ENCODE data around the gene TBC1D4. TPM values are rescaled to one million over a fixed set of nuclear protein-coding genes. Genes with fewer than 3 reads are reported as not detected.

Gene TBC1D4
- polyA plus RNA-seq, 1 donor from 2014 or later = 3.9 TPM

DNA sequence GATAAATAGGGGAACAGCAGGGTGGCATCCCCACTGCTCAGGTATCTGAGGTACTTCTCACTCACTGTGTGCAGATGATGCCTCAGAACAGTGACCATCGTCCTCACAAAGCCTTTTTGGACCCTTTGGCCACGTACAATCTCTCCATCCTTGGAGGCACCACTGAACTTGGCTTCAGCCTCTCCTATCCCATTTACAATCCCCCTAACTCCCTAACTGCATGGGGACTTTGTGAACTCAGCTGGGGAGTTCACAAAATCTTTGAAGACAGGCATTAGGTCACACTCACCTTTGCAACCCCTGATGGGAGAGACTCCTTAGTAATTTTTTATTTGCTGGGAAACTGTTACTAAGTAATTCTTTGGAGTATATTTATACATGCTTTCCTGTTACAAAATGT lies 60.8 kb downstream of the TBC1D4 start:
- Histone ChIP-seq H3F3A (ENCODE audit: insufficient read depth, low read length, poor library complexity, severe bottlenecking) (no peaks in the 10 kb centered on the region), H3K4me3 (ENCODE audit: low read length) (no peak overlapping the region), H3K27ac (ENCODE audit: low read length) (no peak overlapping the region), H3K36me3 (ENCODE audit: insufficient read depth, low read length) (no peaks in the 10 kb centered on the region), H3K27me3 (ENCODE audit: insufficient read depth, low read depth, low read length) (no peaks in the 10 kb centered on the region), H3K9ac (ENCODE audit: low read length) (no peak overlapping the region), H2AFZ (ENCODE audit: low read depth, low read length) (no peak overlapping the region), H4K20me1 (ENCODE audit: insufficient read depth) (no peaks in the 10 kb centered on the region), H3K4me2 (ENCODE audit: low read length) (no peak overlapping the region), H3K9me2 (ENCODE audit: insufficient read depth, low read length) (no peaks in the 10 kb centered on the region), H3K79me2 (replicated peaks; ENCODE audit: insufficient read depth, low read length) (no peaks in the 10 kb centered on the region), H3K9me3 (ENCODE audit: low read length) (no peaks in the 10 kb centered on the region)
- TF ChIP-seq RAD21 (conservative IDR thresholded peaks at IDR 0.05) (no peak), SMC3 (conservative IDR thresholded peaks at IDR 0.05; ENCODE audit: poor library complexity) (no peak), TAF1 (IDR thresholded peaks at IDR 0.05; ENCODE audit: low read depth) (no peak), MXI1 (conservative IDR thresholded peaks at IDR 0.05; ENCODE audit: poor library complexity, severe bottlenecking) (no peak), POLR2AphosphoS5 (IDR thresholded peaks at IDR 0.05) (no peak), EZH2 (IDR thresholded peaks at IDR 0.05; ENCODE audit: borderline replicate concordance, insufficient read depth, low read length, poor library complexity, severe bottlenecking) (no peak), EP300 (conservative IDR thresholded peaks at IDR 0.05; ENCODE audit: poor library complexity, severe bottlenecking) (no peak)
- TF ChIP-seq, protein P1, sequence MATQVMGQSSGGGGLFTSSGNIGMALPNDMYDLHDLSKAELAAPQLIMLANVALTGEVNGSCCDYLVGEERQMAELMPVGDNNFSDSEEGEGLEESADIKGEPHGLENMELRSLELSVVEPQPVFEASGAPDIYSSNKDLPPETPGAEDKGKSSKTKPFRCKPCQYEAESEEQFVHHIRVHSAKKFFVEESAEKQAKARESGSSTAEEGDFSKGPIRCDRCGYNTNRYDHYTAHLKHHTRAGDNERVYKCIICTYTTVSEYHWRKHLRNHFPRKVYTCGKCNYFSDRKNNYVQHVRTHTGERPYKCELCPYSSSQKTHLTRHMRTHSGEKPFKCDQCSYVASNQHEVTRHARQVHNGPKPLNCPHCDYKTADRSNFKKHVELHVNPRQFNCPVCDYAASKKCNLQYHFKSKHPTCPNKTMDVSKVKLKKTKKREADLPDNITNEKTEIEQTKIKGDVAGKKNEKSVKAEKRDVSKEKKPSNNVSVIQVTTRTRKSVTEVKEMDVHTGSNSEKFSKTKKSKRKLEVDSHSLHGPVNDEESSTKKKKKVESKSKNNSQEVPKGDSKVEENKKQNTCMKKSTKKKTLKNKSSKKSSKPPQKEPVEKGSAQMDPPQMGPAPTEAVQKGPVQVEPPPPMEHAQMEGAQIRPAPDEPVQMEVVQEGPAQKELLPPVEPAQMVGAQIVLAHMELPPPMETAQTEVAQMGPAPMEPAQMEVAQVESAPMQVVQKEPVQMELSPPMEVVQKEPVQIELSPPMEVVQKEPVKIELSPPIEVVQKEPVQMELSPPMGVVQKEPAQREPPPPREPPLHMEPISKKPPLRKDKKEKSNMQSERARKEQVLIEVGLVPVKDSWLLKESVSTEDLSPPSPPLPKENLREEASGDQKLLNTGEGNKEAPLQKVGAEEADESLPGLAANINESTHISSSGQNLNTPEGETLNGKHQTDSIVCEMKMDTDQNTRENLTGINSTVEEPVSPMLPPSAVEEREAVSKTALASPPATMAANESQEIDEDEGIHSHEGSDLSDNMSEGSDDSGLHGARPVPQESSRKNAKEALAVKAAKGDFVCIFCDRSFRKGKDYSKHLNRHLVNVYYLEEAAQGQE (IDR thresholded peaks at IDR 0.05; ENCODE audit: borderline replicate concordance) = no peak
- TF ChIP-seq, protein P2, sequence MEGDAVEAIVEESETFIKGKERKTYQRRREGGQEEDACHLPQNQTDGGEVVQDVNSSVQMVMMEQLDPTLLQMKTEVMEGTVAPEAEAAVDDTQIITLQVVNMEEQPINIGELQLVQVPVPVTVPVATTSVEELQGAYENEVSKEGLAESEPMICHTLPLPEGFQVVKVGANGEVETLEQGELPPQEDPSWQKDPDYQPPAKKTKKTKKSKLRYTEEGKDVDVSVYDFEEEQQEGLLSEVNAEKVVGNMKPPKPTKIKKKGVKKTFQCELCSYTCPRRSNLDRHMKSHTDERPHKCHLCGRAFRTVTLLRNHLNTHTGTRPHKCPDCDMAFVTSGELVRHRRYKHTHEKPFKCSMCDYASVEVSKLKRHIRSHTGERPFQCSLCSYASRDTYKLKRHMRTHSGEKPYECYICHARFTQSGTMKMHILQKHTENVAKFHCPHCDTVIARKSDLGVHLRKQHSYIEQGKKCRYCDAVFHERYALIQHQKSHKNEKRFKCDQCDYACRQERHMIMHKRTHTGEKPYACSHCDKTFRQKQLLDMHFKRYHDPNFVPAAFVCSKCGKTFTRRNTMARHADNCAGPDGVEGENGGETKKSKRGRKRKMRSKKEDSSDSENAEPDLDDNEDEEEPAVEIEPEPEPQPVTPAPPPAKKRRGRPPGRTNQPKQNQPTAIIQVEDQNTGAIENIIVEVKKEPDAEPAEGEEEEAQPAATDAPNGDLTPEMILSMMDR (IDR thresholded peaks at IDR 0.05; ENCODE audit: poor library complexity, severe bottlenecking) = no peak

DNA sequence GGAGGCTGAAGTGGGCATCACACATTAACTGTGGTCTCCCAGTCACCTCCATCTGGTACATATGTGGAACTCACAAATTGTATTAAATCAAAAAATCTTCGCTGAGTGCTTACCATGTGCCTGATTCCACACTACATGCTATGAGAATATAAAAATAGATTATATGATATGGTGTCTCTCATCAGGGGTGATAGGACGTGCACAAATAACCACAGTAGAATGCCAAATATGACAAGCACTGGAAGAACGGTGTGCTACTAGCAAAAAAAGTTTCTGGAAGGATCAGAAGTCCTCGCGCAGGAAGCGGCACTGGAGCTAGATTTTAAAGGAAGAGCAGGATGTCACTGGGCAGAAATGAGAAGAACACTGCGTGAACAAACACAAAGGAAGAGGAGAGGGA lies 62.3 kb downstream of the TBC1D4 start:
- TF ChIP-seq, protein P2 (IDR thresholded peaks at IDR 0.05; ENCODE audit: poor library complexity, severe bottlenecking) = no peak
- no peak for TF ChIP-seq POLR2AphosphoS5 (IDR thresholded peaks at IDR 0.05)
- TF ChIP-seq EZH2 (IDR thresholded peaks at IDR 0.05; ENCODE audit: borderline replicate concordance, insufficient read depth, low read length, poor library complexity, severe bottlenecking) = no peak
- TF ChIP-seq, protein P1 (IDR thresholded peaks at IDR 0.05; ENCODE audit: borderline replicate concordance) = no peak
- TF ChIP-seq MXI1 (conservative IDR thresholded peaks at IDR 0.05; ENCODE audit: poor library complexity, severe bottlenecking) = no peak
- no peak for TF ChIP-seq TAF1 (IDR thresholded peaks at IDR 0.05; ENCODE audit: low read depth)
- no peak for TF ChIP-seq EP300 (conservative IDR thresholded peaks at IDR 0.05; ENCODE audit: poor library complexity, severe bottlenecking)
- no peak for TF ChIP-seq SMC3 (conservative IDR thresholded peaks at IDR 0.05; ENCODE audit: poor library complexity)
- no peak for TF ChIP-seq RAD21 (conservative IDR thresholded peaks at IDR 0.05)
- Histone ChIP-seq H3K36me3 (ENCODE audit: insufficient read depth, low read length) (no peaks in the 10 kb centered on the region), H3F3A (ENCODE audit: insufficient read depth, low read length, poor library complexity, severe bottlenecking) (no peaks in the 10 kb centered on the region), H3K9ac (ENCODE audit: low read length) (no peak overlapping the region), H3K27ac (ENCODE audit: low read length) (no peak overlapping the region), H2AFZ (ENCODE audit: low read depth, low read length) (no peak overlapping the region), H3K4me2 (ENCODE audit: low read length) (no peak overlapping the region), H3K4me3 (ENCODE audit: low read length) (no peak overlapping the region), H4K20me1 (ENCODE audit: insufficient read depth) (no peaks in the 10 kb centered on the region), H3K9me2 (ENCODE audit: insufficient read depth, low read length) (no peaks in the 10 kb centered on the region), H3K27me3 (ENCODE audit: insufficient read depth, low read depth, low read length) (no peaks in the 10 kb centered on the region), H3K79me2 (replicated peaks; ENCODE audit: insufficient read depth, low read length) (no peaks in the 10 kb centered on the region), H3K9me3 (ENCODE audit: low read length) (no peaks in the 10 kb centered on the region)
